Measurements from ENCODE around the gene ERCC4. TPM values are rescaled to one million over a fixed set of nuclear protein-coding genes. Genes with fewer than 3 reads are reported as not detected.

Gene ERCC4
- total and polyA plus RNA-seq, 2 experiments from 2014 or later, result 5.4 to 21.6 TPM

- Mint-ChIP-seq H3K27ac (no peak overlapping the region), H3K4me1 (no peaks in the 10 kb centered on the region), H3K4me3 (no peak overlapping the region), H3K36me3 (ENCODE audit: low read depth) (peaks cover 5% of the 10 kb centered on the region; the same call in 2 of the 3 replicates), H3K9me3 (peaks cover 16% of the 10 kb centered on the region), H3K27me3 (ENCODE audit: insufficient read depth, low read depth, poor library complexity) (peaks cover 2% of the 10 kb centered on the region)
- Histone ChIP-seq H2AFZ (no peak overlapping the region), H3K4me3 (no peak overlapping the region), H3K4me2 (no peak overlapping the region), H3F3A (replicated peaks; ENCODE audit: low read depth) (no peaks in the 10 kb centered on the region), H4K20me1 (replicated peaks; ENCODE audit: insufficient read depth) (no peaks in the 10 kb centered on the region), H3K79me2 (replicated peaks; ENCODE audit: insufficient read depth) (no peaks in the 10 kb centered on the region), H3K27me3 (ENCODE audit: insufficient read depth) (no peaks in the 10 kb centered on the region), H3K27ac (ENCODE audit: low read depth) (no peak overlapping the region), H3K4me1 (ENCODE audit: insufficient read depth) (no peaks in the 10 kb centered on the region), H3K36me3 (ENCODE audit: insufficient read depth) (no peaks in the 10 kb centered on the region; the same call in 1 of the 2 replicates), H3K9me2 (ENCODE audit: insufficient read depth) (no peaks in the 10 kb centered on the region)
- ATAC-seq, result no peak
- TF ChIP-seq, protein P1, sequence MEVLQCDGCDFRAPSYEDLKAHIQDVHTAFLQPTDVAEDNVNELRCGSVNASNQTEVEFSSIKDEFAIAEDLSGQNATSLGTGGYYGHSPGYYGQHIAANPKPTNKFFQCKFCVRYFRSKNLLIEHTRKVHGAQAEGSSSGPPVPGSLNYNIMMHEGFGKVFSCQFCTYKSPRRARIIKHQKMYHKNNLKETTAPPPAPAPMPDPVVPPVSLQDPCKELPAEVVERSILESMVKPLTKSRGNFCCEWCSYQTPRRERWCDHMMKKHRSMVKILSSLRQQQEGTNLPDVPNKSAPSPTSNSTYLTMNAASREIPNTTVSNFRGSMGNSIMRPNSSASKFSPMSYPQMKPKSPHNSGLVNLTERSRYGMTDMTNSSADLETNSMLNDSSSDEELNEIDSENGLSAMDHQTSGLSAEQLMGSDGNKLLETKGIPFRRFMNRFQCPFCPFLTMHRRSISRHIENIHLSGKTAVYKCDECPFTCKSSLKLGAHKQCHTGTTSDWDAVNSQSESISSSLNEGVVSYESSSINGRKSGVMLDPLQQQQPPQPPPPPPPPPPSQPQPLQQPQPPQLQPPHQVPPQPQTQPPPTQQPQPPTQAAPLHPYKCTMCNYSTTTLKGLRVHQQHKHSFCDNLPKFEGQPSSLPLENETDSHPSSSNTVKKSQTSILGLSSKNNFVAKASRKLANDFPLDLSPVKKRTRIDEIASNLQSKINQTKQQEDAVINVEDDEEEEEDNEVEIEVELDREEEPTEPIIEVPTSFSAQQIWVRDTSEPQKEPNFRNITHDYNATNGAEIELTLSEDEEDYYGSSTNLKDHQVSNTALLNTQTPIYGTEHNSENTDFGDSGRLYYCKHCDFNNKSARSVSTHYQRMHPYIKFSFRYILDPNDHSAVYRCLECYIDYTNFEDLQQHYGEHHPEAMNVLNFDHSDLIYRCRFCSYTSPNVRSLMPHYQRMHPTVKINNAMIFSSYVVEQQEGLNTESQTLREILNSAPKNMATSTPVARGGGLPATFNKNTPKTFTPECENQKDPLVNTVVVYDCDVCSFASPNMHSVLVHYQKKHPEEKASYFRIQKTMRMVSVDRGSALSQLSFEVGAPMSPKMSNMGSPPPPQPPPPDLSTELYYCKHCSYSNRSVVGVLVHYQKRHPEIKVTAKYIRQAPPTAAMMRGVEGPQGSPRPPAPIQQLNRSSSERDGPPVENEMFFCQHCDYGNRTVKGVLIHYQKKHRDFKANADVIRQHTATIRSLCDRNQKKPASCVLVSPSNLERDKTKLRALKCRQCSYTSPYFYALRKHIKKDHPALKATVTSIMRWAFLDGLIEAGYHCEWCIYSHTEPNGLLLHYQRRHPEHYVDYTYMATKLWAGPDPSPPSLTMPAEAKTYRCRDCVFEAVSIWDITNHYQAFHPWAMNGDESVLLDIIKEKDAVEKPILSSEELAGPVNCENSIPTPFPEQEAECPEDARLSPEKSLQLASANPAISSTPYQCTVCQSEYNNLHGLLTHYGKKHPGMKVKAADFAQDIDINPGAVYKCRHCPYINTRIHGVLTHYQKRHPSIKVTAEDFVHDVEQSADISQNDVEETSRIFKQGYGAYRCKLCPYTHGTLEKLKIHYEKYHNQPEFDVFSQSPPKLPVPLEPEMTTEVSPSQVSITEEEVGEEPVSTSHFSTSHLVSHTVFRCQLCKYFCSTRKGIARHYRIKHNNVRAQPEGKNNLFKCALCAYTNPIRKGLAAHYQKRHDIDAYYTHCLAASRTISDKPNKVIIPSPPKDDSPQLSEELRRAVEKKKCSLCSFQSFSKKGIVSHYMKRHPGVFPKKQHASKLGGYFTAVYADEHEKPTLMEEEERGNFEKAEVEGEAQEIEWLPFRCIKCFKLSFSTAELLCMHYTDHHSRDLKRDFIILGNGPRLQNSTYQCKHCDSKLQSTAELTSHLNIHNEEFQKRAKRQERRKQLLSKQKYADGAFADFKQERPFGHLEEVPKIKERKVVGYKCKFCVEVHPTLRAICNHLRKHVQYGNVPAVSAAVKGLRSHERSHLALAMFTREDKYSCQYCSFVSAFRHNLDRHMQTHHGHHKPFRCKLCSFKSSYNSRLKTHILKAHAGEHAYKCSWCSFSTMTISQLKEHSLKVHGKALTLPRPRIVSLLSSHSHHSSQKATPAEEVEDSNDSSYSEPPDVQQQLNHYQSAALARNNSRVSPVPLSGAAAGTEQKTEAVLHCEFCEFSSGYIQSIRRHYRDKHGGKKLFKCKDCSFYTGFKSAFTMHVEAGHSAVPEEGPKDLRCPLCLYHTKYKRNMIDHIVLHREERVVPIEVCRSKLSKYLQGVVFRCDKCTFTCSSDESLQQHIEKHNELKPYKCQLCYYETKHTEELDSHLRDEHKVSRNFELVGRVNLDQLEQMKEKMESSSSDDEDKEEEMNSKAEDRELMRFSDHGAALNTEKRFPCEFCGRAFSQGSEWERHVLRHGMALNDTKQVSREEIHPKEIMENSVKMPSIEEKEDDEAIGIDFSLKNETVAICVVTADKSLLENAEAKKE (CRISPR knock-in tag; IDR thresholded peaks at IDR 0.05), result no peak
- TF ChIP-seq ZNF114 (CRISPR knock-in tag; IDR thresholded peaks at IDR 0.05) (no peak), STAT1 (IDR thresholded peaks at IDR 0.05; ENCODE audit: unreplicated experiment) (no peak), EZH2phosphoT487 (IDR thresholded peaks at IDR 0.05; ENCODE audit: unreplicated experiment) (no peak), POLR2AphosphoS5 (IDR thresholded peaks at IDR 0.05; ENCODE audit: low read depth) (no peak), ETS1 (IDR thresholded peaks at IDR 0.05) (no peak), EZH2 (IDR thresholded peaks at IDR 0.05; ENCODE audit: low read depth, unreplicated experiment) (no peak), NANOG (IDR thresholded peaks at IDR 0.05; ENCODE audit: borderline replicate concordance) (no peak)
- TF ChIP-seq, protein P2, sequence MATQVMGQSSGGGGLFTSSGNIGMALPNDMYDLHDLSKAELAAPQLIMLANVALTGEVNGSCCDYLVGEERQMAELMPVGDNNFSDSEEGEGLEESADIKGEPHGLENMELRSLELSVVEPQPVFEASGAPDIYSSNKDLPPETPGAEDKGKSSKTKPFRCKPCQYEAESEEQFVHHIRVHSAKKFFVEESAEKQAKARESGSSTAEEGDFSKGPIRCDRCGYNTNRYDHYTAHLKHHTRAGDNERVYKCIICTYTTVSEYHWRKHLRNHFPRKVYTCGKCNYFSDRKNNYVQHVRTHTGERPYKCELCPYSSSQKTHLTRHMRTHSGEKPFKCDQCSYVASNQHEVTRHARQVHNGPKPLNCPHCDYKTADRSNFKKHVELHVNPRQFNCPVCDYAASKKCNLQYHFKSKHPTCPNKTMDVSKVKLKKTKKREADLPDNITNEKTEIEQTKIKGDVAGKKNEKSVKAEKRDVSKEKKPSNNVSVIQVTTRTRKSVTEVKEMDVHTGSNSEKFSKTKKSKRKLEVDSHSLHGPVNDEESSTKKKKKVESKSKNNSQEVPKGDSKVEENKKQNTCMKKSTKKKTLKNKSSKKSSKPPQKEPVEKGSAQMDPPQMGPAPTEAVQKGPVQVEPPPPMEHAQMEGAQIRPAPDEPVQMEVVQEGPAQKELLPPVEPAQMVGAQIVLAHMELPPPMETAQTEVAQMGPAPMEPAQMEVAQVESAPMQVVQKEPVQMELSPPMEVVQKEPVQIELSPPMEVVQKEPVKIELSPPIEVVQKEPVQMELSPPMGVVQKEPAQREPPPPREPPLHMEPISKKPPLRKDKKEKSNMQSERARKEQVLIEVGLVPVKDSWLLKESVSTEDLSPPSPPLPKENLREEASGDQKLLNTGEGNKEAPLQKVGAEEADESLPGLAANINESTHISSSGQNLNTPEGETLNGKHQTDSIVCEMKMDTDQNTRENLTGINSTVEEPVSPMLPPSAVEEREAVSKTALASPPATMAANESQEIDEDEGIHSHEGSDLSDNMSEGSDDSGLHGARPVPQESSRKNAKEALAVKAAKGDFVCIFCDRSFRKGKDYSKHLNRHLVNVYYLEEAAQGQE (IDR thresholded peaks at IDR 0.05; ENCODE audit: unreplicated experiment), result no peak
- DNase-seq (ENCODE audit: low spot score), result no peak
These were observed 17.3 kb upstream of the ERCC4 start for GRCh38 chr16:13902677-13903076.

Measured in GM23338 (cell line).